ENCODE measurements around the gene PDE6G. TPM values are rescaled to one million over a fixed set of nuclear protein-coding genes. Genes with fewer than 3 reads are reported as not detected.
A peak's percentile ranks its signal among the peaks of the same experiment; 100 is the strongest.

The PDE6G gene
- total and polyA plus RNA-seq, 2 of the 13 experiments (the other 11 are each of a cell fraction or from before 2014, with no cell fraction given), result 1.4 to 6.7 TPM

GRCh38 chr17:81636505-81637288, 19.6 kb downstream of the PDE6G start, which contains the start of the genes NPLOC4 and TSPAN10 (continued):
- no peak for TF ChIP-seq ZSCAN30 (CRISPR knock-in tag; IDR thresholded peaks at IDR 0.05)
- TF ChIP-seq ARID3A (IDR thresholded peaks at IDR 0.05; ENCODE audit: low read depth, low read length), result no peak
- TF ChIP-seq KDM5B (CRISPR knock-in tag; IDR thresholded peaks at IDR 0.05; ENCODE audit: borderline replicate concordance), result peak; percentile 83; the same call in 1 of the 2 replicates
- TF ChIP-seq KMT2A (CRISPR knock-in tag; IDR thresholded peaks at IDR 0.05), result peak; percentile 99
- TF ChIP-seq MTERF4 (CRISPR knock-in tag; IDR thresholded peaks at IDR 0.05), result peak; percentile 70; the same call in 1 of the 2 replicates
- peak; percentile 56; the same call in 1 of the 2 replicates for TF ChIP-seq SMAD1 (CRISPR knock-in tag; IDR thresholded peaks at IDR 0.05; ENCODE audit: borderline replicate concordance, low read depth)
- TF ChIP-seq ZNF740 (CRISPR knock-in tag; IDR thresholded peaks at IDR 0.05), result peak; percentile 87
- peak; percentile 92; the same call in 1 of the 2 replicates for TF ChIP-seq TBP (CRISPR knock-in tag; IDR thresholded peaks at IDR 0.05)
- no peak for TF ChIP-seq TRIM24 (CRISPR knock-in tag; IDR thresholded peaks at IDR 0.05)
- no peak for TF ChIP-seq ZNF138 (CRISPR knock-in tag; IDR thresholded peaks at IDR 0.05; ENCODE audit: low read depth)
- peak; percentile 75 for TF ChIP-seq IKZF4 (CRISPR knock-in tag; IDR thresholded peaks at IDR 0.05; ENCODE audit: borderline replicate concordance, low read depth, not compliant biosample characterization)
- TF ChIP-seq HMG20B (CRISPR knock-in tag; conservative IDR thresholded peaks at IDR 0.05), result 0 out of 2 replicates have a peak, but pooled peaks have one; percentile 11
- no peak for TF ChIP-seq ZNF619 (CRISPR knock-in tag; IDR thresholded peaks at IDR 0.05)
- TF ChIP-seq ZNF17 (CRISPR knock-in tag; IDR thresholded peaks at IDR 0.05), result no peak
- TF ChIP-seq CCAR2 (optimal IDR thresholded peaks at IDR 0.05; ENCODE audit: low read depth, low read length), result peak; percentile 79
- TF ChIP-seq JUN (CRISPR knock-in tag; IDR thresholded peaks at IDR 0.05), result no peak
- TF ChIP-seq ZNF446 (CRISPR knock-in tag; IDR thresholded peaks at IDR 0.05), result peak; percentile 81; the same call in 1 of the 2 replicates
- TF ChIP-seq ZMYM4 (CRISPR knock-in tag; IDR thresholded peaks at IDR 0.05), result peak; percentile 79
- peak; percentile 88 for TF ChIP-seq YEATS2 (CRISPR knock-in tag; IDR thresholded peaks at IDR 0.05; ENCODE audit: borderline replicate concordance)
- TF ChIP-seq POLR2G (IDR thresholded peaks at IDR 0.05; ENCODE audit: low read depth, low read length), result peak; percentile 85
- peak; percentile 93 for TF ChIP-seq ZNF672 (CRISPR knock-in tag; IDR thresholded peaks at IDR 0.05)
- TF ChIP-seq ASH2L (IDR thresholded peaks at IDR 0.05; ENCODE audit: insufficient read length, low read depth, low read length), result peak; percentile 81
- peak; percentile 96 for TF ChIP-seq MED8 (CRISPR knock-in tag; IDR thresholded peaks at IDR 0.05; ENCODE audit: insufficient replicate concordance)
- TF ChIP-seq MED1 (CRISPR knock-in tag; IDR thresholded peaks at IDR 0.05), result peak; percentile 82
- TF ChIP-seq RBM22 (optimal IDR thresholded peaks at IDR 0.05; ENCODE audit: low read length), result peak; percentile 20
- TF ChIP-seq KLF9 (CRISPR knock-in tag; IDR thresholded peaks at IDR 0.05; ENCODE audit: low read depth), result 0 out of 2 replicates have a peak, but pooled peaks have one; percentile 64
- 0 out of 2 replicates have a peak, but pooled peaks have one; percentile 74 for TF ChIP-seq ZNF275 (CRISPR knock-in tag; IDR thresholded peaks at IDR 0.05; ENCODE audit: borderline replicate concordance)
